ENCODE results near the gene RIMS1.
"Not testable (repeated sequence)": the region's sequence is repeated elsewhere in the genome, so short reads cannot be mapped to it uniquely, and the experiment has no call there.

RIMS1 gene

DNA sequence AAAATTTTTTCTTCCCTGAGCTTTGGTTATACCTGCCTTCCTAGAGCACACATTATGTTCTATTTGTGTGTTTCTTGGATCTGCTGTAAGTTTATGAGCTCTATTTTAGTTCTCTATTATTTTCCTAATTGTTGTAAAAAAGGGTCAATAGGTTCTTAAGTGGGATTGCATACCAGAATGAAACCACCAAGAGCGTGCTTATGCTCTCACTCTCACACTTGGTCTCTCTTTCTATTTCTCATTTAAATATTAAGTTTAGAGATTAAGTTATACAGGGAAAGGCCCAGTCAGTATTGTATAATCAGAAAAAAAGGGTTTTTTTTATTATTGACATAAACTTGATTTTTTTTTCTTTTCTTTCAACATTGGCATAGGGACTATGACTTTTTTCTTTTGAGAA lies 96.8 kb downstream of the RIMS1 start:
- DNase-seq = no peak

DNA sequence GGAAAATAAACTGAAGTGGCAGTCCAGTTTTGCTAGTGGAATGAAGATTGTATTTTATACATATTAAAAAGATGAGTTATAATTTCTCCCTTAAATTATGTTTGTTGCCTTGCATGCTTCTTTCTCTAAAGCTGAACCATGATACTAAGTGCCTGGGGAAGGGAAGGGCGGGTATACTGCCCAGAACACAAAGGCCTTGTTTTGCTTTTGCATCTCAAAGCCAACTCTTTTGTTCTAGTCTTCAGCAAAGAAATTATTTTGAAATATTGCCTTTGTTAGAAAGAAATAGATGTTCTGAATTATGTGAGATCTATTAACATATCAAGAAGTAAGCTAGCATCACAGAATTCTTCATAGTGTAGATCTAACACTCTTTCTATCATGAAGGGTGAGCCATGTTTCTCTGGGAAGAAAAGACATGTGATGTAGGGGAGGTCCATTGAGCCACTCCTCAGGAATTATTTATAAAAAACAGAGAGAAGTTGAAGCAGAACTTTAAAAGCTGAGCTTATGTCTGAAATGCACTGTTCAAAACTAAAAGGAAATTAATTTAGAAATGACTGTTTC lies 108.4 kb downstream of the RIMS1 start:
- DNase-seq = no peak

DNA sequence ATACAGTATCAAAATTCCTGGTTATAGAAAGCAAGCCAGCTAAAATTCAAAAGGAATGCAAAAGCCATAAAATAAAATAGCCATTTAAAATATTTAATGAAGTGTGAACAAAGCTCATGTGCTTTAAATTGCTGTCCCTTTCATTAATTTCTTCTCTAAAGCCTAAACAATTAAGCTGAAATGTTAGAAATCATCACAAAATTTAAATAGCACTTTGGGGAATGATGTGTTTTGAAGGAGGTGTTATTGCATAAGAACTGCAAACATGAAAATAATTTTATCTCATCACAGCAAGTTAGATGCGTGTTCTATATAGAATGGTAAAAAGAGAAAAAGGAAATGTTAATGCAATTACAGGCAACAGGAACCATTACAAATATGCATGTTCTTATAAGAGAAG lies 111.0 kb downstream of the RIMS1 start:
- DNase-seq = no peak

DNA sequence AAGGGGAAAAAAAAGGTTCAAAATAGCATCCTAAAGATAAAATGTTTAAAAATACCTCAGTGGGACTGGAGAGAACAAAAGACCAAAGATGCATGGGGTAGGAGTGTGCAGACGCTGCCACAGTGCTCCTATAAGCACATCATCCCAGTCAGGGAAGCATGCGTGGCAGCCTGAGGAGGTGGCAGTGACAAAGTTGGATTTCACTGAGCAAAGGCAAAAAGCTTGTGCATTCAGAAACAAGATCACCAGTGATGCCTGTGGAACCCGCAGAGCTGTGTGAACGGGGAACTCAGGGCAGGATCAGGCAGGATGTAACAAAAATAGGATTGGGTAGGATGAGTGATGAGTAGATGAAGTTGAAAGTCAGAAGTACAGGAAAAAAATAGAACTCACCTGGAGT lies 116.1 kb downstream of the RIMS1 start:
- no peak for DNase-seq

DNA sequence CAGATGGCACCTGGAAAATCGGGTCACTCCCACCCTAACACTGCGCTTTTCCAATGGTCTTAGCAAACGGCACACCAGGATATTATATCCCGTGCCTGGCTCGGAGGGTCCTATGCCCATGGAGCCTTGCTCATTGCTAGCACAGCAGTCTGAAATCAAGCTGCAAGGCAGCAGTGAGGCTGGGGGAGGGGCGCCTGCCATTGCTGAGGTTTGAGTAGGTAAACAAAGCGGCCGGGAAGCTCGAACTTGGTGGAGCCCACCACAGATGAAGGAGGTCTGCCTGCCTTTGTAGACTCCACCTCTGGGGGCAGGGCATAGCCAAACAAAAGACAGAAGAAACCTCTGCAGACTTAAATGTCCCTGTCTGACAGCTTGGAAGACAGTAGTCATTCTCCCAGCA lies 120.2 kb downstream of the RIMS1 start:
- not testable (repeated sequence) for DNase-seq

DNA sequence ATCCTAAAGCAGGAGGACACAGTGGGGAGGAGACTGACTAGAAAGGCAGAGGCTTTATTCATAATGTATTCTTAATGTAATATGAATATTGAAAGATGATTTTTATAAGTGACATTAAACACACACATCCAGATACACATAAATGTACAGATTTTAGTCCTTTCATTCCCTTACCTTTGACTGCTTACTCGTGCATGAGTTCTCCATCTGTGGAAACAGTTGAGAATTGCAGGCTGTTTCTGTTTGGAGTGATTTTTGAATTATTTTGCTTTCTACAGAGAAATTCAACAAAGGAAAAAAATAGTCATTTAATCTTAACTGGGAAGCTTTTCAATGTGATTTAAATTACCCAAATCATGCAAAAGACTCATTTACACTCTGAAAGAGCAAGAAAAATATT lies 136.5 kb downstream of the RIMS1 start:
- DNase-seq = no peak

DNA sequence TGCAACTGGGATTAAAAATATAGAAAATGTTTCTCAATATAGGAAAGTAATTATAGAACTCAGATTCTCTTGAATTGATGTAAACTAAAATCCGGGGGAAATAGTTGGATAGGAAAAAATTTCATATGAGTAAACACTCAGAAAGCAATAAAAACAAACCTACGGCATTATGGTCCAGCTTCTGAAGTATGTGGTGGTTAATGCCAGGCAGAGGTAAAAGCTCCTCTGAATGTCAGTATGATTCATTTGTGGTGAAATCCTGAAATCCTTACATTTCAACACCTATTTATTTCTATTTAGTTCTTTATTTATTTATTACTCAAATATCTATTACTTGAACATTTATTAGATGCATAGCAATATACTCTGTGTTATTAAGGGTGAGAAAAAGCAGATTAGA lies 145.1 kb downstream of the RIMS1 start:
- no peak for DNase-seq

DNA sequence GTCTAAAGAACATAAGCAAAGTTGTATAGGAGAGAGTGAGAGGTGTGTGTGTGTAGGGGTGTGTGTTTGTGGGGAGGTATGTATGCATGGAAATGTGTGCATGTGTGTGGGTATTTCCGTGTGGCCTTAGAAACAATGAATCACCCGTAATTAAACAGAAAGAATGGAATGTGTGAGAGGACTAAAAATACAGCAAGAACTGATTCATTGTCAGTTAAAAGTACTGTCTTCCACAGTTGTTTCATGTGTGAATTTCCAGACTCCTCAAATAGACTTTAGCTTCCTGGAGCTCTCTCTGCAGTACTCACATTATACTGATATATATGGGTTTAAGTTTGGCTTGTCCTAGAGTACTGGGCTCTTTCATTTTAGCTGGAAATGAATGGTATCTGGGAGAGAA lies 145.7 kb downstream of the RIMS1 start:
- DNase-seq = peak in 1 of 2 experiments; percentile 3

DNA sequence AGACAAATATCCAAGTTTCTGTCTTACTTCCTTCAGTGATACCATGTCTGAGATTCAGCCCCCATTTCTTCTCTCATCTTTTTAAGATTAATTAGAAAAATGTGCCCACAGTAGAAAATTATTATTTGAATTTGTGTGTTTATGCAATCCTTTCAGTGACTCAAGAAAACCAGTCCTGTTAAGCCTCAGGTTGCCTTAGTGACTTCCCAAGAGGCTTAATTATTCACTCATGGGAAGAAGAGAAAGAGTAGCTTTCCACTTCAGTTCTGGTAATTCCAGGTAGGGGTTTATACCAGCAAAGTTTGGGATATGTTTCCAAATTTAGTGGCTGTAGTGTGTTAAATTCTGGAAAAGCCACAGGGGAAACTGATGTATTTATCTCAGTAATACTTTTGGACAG lies 149.1 kb downstream of the RIMS1 start:
- no peak for DNase-seq

DNA sequence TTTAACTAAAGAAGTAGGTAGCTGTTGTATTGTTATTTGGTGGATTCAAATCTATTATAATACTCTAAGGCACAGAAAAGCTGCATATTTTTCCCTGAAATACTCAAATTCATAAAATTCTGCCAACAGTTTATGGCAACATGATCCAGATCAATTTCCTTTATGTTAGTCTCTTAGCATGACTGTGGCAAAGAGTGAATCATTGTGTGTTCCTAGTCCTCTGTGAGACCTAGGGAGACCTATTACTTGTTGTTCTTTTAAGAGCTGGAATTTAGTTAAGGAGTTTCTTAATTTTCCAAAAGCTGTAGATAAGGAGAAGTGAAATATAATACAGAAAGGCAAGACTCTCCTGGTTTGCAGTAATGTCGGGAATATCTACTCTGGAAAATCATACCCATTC lies 149.6 kb downstream of the RIMS1 start:
- DNase-seq = no peak

DNA sequence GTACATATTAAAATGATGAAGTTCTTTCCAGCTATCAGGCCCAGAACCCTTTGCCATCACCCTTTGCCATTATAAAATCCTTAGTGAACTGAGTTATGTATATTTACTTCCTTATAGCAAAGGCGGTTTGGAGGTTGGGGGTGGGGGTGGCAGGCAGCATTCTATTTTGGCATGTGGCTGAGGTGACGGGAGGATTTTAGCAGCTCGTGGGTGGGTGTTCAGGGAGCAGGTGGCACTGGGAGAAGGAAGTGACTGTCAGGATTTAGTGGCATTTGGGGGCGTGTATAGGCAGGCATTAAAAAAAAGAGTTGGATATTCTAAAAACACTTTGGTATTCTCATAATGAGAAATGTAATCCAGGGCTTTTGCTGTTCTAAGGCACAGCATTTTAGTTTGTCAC lies 150.7 kb downstream of the RIMS1 start:
- DNase-seq = no peak

DNA sequence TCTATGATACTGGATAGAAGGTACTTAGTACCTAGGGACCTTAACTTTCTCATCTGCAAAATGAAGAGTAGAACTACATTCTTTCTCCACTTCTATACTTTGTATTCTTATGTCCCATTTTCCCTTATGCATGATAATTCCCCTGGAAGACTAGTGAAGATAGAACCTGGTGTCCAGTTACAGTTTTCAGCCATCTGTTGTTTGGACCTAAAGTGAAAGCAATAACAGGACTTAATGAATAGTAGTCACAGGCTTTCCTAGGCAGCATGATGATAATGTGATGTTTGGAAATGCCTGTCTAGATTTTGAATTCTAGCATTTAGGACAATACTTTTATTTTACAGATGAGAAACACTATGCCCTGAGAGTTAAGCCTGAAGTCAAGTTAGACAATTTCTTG lies 153.8 kb downstream of the RIMS1 start:
- DNase-seq = no peak

DNA sequence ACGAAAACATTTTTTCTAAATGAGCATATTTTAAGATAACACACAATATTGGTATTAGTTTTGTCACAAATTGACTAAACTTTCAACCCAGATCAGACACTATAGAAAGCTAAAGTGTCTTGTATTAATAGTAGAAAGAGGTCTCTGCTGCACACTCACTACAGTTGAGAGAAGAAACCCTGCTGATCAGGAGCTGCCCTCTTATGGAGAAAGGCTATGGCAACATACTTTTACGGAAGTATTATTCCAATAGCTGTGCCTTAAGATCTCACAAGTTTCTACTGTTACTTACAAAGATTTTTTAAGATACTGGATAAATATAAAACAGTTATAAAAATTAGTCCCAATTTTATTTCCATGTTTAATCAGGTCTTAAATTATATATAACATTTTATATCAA lies 155.7 kb downstream of the RIMS1 start:
- peak in 1 of 2 experiments; percentile 19 for DNase-seq

DNA sequence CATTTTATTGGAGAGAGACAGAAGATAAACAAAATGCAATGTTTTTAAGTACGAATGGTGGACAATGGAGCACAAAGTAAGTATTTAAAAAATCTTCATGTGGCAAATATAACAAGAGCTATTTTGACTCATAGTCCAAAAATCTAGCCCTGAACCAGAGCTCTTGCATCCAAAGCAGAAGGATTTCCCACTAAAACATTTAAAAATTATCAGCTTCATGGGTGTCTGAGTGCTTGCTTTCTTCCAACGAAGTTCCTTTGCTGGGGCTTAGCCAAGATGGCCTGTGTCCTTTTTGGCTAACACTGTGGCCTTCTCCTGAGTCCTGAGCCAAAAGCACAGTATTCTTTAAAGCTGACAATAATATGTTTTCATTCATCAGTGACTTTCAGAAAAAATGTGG lies 161.7 kb downstream of the RIMS1 start:
- no peak for DNase-seq

DNA sequence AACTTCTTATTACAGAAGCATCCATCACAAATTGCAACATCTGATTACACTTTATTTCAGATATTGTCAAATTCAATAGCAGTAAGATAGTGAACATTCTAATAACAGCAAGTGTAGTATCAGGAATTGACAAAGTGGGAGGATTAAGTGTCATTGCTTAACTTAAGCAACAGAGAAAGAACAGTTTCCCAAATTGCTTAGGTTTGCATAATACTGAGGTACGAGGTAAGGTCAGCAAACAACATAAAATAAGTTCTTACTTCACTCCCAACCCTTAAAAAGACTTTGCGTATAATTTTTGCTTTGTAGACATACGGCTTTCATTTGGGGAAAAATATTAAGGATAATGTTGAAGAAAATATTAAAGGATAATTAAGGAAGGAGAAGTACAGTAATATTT lies 163.0 kb downstream of the RIMS1 start:
- no peak for DNase-seq

DNA sequence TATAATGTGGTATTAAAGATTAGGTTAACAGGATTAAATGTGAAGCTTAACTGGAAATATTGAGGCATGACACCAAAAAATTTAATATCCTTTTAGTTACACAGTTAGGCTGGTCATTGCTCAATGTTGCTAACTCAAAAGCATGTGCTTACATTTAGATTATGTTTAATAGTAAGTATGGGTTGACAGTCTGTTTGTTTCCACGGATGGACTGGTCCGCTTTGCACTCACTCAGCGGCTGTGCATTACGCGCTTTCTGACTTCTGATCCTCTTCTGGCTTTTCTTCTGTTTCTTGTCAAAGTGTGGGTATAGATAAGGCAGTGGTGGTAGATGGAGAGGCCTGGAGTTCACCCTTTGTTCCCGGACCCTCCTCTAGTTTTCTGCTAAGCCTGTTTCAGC lies 174.9 kb downstream of the RIMS1 start:
- no peak for DNase-seq

DNA sequence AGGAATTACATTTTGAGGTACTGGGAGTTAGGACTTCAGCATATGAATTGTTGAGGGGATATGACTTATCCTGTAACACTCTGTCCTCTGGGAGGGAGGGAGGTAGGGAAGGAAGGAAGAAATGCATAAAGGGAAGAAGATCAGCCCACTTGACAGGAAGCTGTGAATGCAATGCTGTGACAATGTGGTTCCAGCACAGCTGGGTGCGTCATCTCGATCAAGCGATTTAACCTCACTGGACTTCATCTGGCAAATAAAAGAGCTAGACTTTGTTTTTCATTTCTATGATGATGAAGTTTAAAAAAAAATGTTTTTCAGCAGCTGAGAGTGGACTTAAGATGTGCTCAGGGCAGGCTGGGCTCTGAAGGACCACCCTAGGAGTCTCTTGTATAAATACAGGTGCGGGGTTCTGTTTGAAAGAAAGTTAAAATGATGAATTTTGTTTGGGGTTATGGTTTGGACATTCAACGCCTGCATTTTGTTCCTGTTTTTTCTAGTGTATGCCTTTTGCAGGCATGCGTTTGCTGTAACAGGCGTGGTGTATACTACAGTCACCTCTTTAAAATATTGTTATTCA lies 178.1 kb downstream of the RIMS1 start:
- DNase-seq = no peak

DNA sequence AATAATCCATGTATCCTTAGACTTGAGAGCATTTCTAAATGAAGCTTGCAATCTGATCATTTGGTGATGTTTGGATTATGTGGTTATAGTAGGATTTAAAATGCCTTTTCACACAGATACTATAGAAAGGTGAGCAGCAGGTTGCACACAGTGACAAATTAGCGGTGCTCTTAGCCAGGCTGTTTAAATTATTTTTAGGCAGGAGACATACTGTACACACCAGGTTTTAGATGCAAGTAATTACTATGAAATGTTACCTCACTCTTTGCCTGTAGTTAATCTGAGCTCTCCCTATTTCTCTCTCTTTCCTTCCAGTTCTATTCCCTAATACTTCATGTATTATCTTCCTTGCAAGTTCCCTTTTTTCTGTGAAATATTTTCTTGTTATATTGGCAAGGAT lies 191.7 kb downstream of the RIMS1 start:
- DNase-seq = no peak

DNA sequence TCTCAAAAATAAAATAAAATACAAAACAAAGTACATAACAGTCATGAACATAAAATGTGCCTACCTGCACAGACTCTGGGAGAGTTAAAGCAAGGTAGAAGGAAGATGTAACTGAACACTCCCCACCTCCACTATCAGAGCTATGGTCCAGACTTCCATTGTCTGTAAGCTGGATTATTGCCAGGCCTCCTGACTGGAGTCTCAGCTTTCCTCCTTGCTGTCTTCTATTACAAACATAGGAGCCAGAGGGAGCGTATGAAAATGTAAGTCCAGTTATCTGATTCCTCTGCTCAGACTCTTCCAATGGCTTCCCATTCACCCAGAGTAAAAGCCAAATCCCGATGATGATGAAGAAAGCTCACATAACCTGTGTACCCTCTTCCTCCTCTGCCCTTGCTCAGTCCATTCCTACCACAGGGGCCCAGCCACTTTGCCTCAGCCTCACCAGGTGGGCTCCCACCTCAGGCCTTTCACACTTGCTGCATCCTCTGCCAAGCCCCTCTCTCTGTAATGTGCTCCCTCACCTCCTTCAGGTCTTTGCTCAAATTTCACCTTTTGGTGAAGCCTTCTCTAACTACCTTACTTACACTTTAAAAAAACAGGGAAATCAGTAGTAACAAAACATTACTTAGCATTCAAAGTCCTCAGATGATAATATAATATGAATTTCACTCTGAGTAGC lies 194.1 kb downstream of the RIMS1 start:
- no peak for DNase-seq

DNA sequence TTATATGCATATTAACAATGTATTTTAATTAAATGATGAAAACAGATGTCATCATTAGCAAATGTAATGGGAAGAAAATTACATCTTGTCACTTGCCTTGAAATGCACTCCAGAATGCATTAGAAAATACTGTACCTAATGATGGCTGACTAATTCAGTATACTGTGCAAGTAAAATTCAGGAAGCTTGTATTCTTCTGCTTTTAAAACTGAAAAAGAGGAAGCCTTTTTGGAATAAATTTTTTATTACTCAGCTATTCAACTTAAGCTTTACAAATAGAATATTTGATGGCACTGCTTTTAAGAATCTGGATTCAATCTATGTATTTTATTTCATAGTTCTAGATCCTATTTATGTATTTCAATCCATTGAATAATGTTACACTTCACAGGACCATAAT lies 195.5 kb downstream of the RIMS1 start:
- DNase-seq = no peak

DNA sequence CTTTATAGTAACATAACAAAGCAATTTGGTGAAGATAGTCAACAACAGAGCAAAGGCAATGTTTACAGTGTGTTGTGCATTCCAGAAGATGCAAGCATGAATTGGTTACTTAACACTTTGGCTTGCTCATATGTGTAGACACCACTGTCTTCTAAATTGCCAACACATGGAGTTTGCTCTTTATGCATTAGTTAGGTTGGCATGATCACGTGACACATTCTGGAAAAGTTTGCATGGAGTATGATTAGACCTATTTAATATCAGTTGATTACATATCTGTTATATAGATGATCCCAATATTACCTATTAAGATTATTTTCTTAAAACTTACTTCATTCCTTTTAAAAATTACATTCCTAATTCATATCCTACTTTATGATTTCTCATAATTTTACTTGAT lies 197.6 kb downstream of the RIMS1 start:
- DNase-seq = no peak

DNA sequence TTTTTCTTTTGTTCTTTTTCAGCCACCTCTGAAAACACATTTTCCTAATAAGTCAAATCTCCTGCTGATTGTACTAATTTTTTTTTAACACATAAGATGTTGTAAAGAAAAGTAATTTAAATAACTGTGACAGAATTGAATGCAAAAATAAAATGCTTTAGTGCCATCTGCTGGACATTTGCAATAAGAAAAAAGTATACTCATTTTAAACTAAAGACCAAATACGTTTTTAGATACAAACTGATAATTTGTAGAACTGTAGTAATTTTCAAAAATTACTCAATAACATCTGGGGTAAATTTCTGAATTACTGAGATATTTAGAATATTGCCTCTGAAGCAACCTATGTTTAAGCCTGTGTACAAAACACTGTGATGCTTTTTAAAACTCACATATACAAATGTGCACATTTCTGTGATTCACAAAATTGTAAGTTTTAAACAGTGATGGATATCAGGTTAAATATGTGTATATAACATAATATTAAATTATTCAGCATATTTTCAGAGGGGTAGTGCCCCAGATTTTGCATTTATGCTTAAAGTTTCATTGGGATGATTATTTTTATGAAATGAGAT lies 198.7 kb downstream of the RIMS1 start:
- DNase-seq = peak in 1 of 2 experiments; percentile 27

DNA sequence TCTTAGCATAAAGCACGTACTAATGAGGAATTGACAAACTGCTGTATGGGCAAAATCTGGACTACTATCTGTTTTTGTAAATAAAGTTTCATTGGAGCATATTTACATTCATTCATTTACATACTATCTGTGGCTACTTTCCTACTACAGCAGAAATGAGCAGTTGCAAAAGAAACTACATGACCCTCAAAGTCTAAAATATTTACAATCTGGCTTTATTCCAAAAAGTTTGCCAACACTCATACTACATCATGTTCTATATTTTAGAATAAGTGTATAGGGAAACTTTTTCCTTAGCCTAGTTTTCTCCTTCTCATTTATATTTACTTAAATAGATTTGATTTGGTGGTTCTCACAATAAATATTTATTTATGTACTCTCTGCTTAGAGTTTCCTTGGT lies 208.2 kb downstream of the RIMS1 start:
- no peak for DNase-seq

DNA sequence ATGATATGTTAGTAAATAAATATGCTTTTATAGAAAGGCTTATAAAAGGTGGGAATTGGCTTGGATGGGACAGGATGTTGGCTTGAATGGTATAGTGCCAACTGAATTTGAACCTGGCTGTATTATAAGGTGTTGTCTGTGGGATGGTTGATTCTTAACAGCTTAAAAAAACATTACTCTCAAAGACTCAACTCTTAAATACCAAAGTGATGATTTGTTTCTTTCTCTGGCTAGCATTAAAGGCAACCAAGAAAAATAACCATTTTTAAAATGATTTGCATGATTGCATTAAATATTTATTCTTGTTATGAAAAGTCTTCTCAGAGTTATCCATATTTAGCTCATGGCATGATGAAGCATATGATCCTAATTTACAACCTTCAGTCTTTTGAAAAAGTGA lies 216.2 kb downstream of the RIMS1 start:
- no peak for DNase-seq

DNA sequence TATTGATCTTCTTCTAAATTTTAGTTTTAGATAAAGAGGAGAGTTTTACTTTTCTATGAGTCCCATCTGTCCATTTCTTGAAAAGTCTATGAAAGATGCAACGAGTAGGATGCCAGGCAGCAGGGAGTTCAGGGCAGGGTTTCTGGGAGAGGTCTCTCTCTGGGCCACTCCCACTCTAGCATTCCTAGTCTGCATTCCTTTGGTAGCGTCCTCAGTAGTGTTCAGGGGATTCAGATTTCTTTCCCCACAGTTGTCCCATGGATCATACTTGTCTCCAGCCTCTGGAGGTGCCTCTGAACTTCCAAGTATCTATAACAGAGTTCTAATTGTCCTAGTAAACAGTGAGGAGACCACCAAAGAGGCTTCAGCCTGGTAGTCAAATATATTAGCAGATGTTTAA lies 225.3 kb downstream of the RIMS1 start:
- no peak for DNase-seq
